HCT116 (cell line): ENCODE measurements around the gene STARD4. TPM values are rescaled to one million over a fixed set of nuclear protein-coding genes. Genes with fewer than 3 reads are reported as not detected.

ENCODE experiments used
- ATAC-seq: fragments of 200-7000 bp; cut with Tn5 transposase; 2 replicates; pipeline ENCODE4 v1.9.1; 2020; ENCODE audit warnings: mild to moderate bottlenecking, moderate library complexity
- BruUV-seq: library from RNA; stranded (reverse); fragments of 400-500 nt; replicated peaks from 2 replicates; lab custom pipeline; 2021; lab: Mats Ljungman, UMichigan
- CTCF ChIA-PET: fragments of 300-600 bp; sonication (Branson Sonifier 250); formaldehyde crosslinking; loops from one replicate; lab custom pipeline; 2021; ENCODE audit warnings: antibody characterized with exemption; lab: Charles Lee
- POLR2A ChIA-PET: fragments of 300-600, 350-600 bp; sonication (Branson Sonifier 250); formaldehyde crosslinking; loops from one replicate; lab custom pipeline; 2021; ENCODE audit warnings: antibody characterized with exemption; lab: Charles Lee
- RAD21 ChIA-PET, 2 experiments: fragments of 300-600 bp; sonication (Branson Sonifier 250); formaldehyde crosslinking; loops; one replicate each; lab custom pipeline; 2023; ENCODE audit warnings: low total read pairs in 2 of 2; ENCODE audit not compliant: uncharacterized antibody in 2 of 2, unreplicated experiment in 2 of 2, low non-redundant PET in 1 of 2; lab: Charles Lee
- DNase-seq: peaks from one replicate; pipeline ENCODE4 v3.0.0-alpha.2; 2010; ENCODE audit warnings: low read depth, low spot score
- H2AFZ ChIP-seq: fragments of 200-600 bp; shearing (Covaris generic), sonication (generic); 2 replicates; pipeline ENCODE4 v1.6.1; 2017; ENCODE audit warnings: low read depth, mixed run types, mixed read lengths, antibody characterized with exemption, low read length; ENCODE audit not compliant: poor library complexity, severe bottlenecking
- H3K27ac ChIP-seq: 2 replicates; pipeline ENCODE4 v1.5.1; 2012; ENCODE audit warnings: low read depth, low read length
- H3K27me3 ChIP-seq: fragments of 200-600 bp; sonication (generic); 2 replicates; pipeline ENCODE4 v1.6.1; 2016; ENCODE audit warnings: mixed run types, low read length, mixed read lengths; ENCODE audit not compliant: insufficient read depth
- H3K36me3 ChIP-seq, 2 experiments: fragments of 200-500 bp in 1 of 2; fragments of 200-600 bp in 1 of 2; sonication (Bioruptor generic) in 1 of 2; sonication (generic) in 1 of 2; 2 replicates each; pipeline versions ENCODE4 v1.5.1 to v1.6.1; 2014 to 2016; ENCODE audit warnings: low read length in 2 of 2, inconsistent platforms in 1 of 2, mixed read lengths in 1 of 2, mixed run types in 1 of 2; ENCODE audit not compliant: insufficient read depth in 2 of 2, control insufficient read depth in 1 of 2
- H3K4me1 ChIP-seq, 2 experiments: fragments of 200-600 bp in 1 of 2; sonication (generic) in 1 of 2; 2 replicates each; pipeline versions ENCODE4 v1.5.1 to v1.6.1; 2012 to 2017; ENCODE audit warnings: low read length in 2 of 2, inconsistent platforms in 1 of 2, mild to moderate bottlenecking in 1 of 2, mixed read lengths in 1 of 2, mixed run types in 1 of 2, moderate library complexity in 1 of 2; ENCODE audit not compliant: insufficient read depth in 2 of 2, control insufficient read depth in 1 of 2
- H3K4me2 ChIP-seq: fragments of 200-600 bp; sonication (generic); 2 replicates; pipeline ENCODE4 v1.6.1; 2017; ENCODE audit warnings: mixed run types, low read length, mixed read lengths
- H3K4me3 ChIP-seq, 2 experiments: fragments of 200-600 bp in 1 of 2; sonication (generic) in 1 of 2; replicated peaks in 1 of 2; 2 replicates each; pipeline ENCODE4 v1.5.1; 2011 to 2016; ENCODE audit warnings: low read length in 2 of 2, control low read depth in 1 of 2, low read depth in 1 of 2, mild to moderate bottlenecking in 1 of 2, mixed read lengths in 1 of 2, mixed run types in 1 of 2
- H3K79me2 ChIP-seq: fragments of 200-600 bp; sonication (generic); 2 replicates; pipeline ENCODE4 v1.6.1; 2017; ENCODE audit warnings: mild to moderate bottlenecking, mixed run types, low read length, moderate library complexity, mixed read lengths; ENCODE audit not compliant: insufficient read depth
- H3K9ac ChIP-seq: fragments of 200-600 bp; sonication (generic); 2 replicates; pipeline ENCODE4 v1.6.1; 2016; ENCODE audit warnings: low read length, mixed read lengths
- H3K9me2 ChIP-seq: fragments of 200-600 bp; sonication (generic), shearing (Covaris generic); 2 replicates; pipeline ENCODE4 v1.6.1; 2017; ENCODE audit warnings: mixed run types, mild to moderate bottlenecking, moderate library complexity; ENCODE audit not compliant: insufficient read depth
- H3K9me3 ChIP-seq, 2 experiments: fragments of 200-500 bp in 1 of 2; fragments of 200-600 bp in 1 of 2; sonication (Bioruptor generic) in 1 of 2; sonication (generic) in 1 of 2; 2 replicates each; pipeline ENCODE4 v1.6.1; 2014 to 2017; ENCODE audit warnings: low read length in 2 of 2, mixed read lengths in 2 of 2, inconsistent platforms in 1 of 2, low read depth in 1 of 2, mild to moderate bottlenecking in 1 of 2, mixed run types in 1 of 2, moderate library complexity in 1 of 2; ENCODE audit not compliant: control insufficient read depth in 1 of 2, insufficient read depth in 1 of 2
- H4K20me1 ChIP-seq: fragments of 200-600 bp; sonication (generic), shearing (Covaris generic); 2 replicates; pipeline ENCODE4 v1.6.1; 2017; ENCODE audit warnings: mixed run types, mild to moderate bottlenecking, moderate library complexity; ENCODE audit not compliant: insufficient read depth
- CBX3 ChIP-seq: IDR thresholded peaks from 2 replicates; pipeline ENCODE4 v1.6.1; 2012; ENCODE audit warnings: low read depth
- CEBPB ChIP-seq: IDR thresholded peaks from 2 replicates; pipeline ENCODE4 v1.6.1; 2012; ENCODE audit warnings: low read depth
- FOSL1 ChIP-seq: IDR thresholded peaks from 2 replicates; pipeline ENCODE4 v1.6.1; 2012; ENCODE audit warnings: low read depth
- RAD21 ChIP-seq: IDR thresholded peaks from 2 replicates; pipeline ENCODE4 v1.6.1; 2012; ENCODE audit warnings: low read depth, mild to moderate bottlenecking
- SP1 ChIP-seq: IDR thresholded peaks from 2 replicates; pipeline ENCODE4 v1.6.1; 2012; ENCODE audit warnings: low read depth
- SRF ChIP-seq: IDR thresholded peaks from 2 replicates; pipeline ENCODE4 v1.6.1; 2012; ENCODE audit warnings: low read depth
- YY1 ChIP-seq: IDR thresholded peaks from 2 replicates; pipeline ENCODE4 v1.6.1; 2011; ENCODE audit warnings: low read length, low read depth, moderate library complexity, mild to moderate bottlenecking; ENCODE audit not compliant: insufficient replicate concordance; ENCODE audit errors: extremely low read depth
- ZFX ChIP-seq: fragments of 450-650 bp; IDR thresholded peaks from 2 replicates; pipeline ENCODE4 v1.6.1; 2017
- intact Hi-C: fragments of 100-400 bp; cut with micrococcal nuclease; formaldehyde crosslinking; loops from 2 replicates; pipeline ENCODE4 v1.10.0; 2022
- total RNA-seq: library from RNA; stranded (reverse); gene quantifications from one replicate; pipeline ENCODE4 v1.2.1, GENCODE V29; 2021; ENCODE audit not compliant: unreplicated experiment
- TF ChIP-seq, protein P1 (sequence below): IDR thresholded peaks from 2 replicates; pipeline ENCODE4 v1.6.1; 2012
- TF ChIP-seq, protein P2 (sequence below): IDR thresholded peaks from 2 replicates; pipeline ENCODE4 v1.6.1; 2012; ENCODE audit warnings: low read depth

STARD4 gene
- total RNA-seq, 1 experiment from 2014 or later: 44.3 TPM

DNA sequence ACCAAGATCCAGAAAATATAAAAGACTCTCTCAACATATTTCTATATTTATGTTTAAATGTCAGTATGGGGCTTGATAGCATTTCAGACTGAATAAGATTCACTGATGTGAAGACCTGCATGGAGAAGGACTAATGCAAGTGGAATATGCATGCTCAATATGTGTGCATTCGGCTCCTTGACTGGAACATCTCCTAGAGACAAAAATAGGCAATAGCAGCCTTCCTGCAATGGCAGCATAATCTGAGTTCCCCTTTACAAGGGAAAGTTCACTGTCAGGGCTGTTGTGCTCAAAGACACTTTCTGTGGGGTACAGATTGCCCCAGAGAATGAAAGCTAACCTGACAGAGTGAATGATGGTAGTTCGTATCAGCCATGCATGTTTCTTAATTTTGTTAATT is 42.4 kb downstream of the STARD4 start:
- no peaks in the 10 kb centered on the region for H4K20me1 ChIP-seq
- BruUV-seq: no TSS peak
- H3K27ac ChIP-seq: no peak overlapping the region
- H3K27me3 ChIP-seq: no peaks in the 10 kb centered on the region
- RAD21 ChIA-PET: no interaction called here
- no peak overlapping the region for H3K4me3 ChIP-seq
- H3K4me2 ChIP-seq: no peak overlapping the region
- H3K9me3 ChIP-seq: no peaks in the 10 kb centered on the region
- H3K9me2 ChIP-seq: no peaks in the 10 kb centered on the region
- TF ChIP-seq SRF (no peak), CEBPB (no peak), FOSL1 (no peak), CBX3 (no peak), ZFX (no peak), YY1 (no peak), RAD21 (no peak), SP1 (no peak)
- TF ChIP-seq, protein P1, sequence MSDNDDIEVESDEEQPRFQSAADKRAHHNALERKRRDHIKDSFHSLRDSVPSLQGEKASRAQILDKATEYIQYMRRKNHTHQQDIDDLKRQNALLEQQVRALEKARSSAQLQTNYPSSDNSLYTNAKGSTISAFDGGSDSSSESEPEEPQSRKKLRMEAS: no peak
- TF ChIP-seq, protein P2, sequence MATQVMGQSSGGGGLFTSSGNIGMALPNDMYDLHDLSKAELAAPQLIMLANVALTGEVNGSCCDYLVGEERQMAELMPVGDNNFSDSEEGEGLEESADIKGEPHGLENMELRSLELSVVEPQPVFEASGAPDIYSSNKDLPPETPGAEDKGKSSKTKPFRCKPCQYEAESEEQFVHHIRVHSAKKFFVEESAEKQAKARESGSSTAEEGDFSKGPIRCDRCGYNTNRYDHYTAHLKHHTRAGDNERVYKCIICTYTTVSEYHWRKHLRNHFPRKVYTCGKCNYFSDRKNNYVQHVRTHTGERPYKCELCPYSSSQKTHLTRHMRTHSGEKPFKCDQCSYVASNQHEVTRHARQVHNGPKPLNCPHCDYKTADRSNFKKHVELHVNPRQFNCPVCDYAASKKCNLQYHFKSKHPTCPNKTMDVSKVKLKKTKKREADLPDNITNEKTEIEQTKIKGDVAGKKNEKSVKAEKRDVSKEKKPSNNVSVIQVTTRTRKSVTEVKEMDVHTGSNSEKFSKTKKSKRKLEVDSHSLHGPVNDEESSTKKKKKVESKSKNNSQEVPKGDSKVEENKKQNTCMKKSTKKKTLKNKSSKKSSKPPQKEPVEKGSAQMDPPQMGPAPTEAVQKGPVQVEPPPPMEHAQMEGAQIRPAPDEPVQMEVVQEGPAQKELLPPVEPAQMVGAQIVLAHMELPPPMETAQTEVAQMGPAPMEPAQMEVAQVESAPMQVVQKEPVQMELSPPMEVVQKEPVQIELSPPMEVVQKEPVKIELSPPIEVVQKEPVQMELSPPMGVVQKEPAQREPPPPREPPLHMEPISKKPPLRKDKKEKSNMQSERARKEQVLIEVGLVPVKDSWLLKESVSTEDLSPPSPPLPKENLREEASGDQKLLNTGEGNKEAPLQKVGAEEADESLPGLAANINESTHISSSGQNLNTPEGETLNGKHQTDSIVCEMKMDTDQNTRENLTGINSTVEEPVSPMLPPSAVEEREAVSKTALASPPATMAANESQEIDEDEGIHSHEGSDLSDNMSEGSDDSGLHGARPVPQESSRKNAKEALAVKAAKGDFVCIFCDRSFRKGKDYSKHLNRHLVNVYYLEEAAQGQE: no peak
- TF ChIP-seq, all 23 proteins: peak for 0
- Histone ChIP-seq H3K79me2 (no peaks in the 10 kb centered on the region), H3K36me3 (no peaks in the 10 kb centered on the region), H3K9ac (no peak overlapping the region), H3K4me1 (no peaks in the 10 kb centered on the region), H2AFZ (no peak overlapping the region)
- ChIA-PET POLR2A (no interaction called here), CTCF (no interaction called here)
- DNase-seq (no peak), ATAC-seq (peak; percentile 32; the same call in 1 of the 2 replicates)
- intact Hi-C loops: no loop called here
